HEK293 (cell line): ENCODE data around the gene PALB2.
A peak's percentile ranks its signal among the peaks of the same experiment; 100 is the strongest.

ENCODE experiments used
- CTCF ChIA-PET: fragments of 350-600 bp; formaldehyde crosslinking; extraction: SDS; loops from one replicate; lab custom pipeline; 2021; ENCODE audit warnings: antibody characterized with exemption; lab: Yijun Ruan, JAX
- POLR2A ChIA-PET: fragments of 300-600 bp; formaldehyde crosslinking; extraction: SDS; loops from one replicate; lab custom pipeline; 2020; ENCODE audit warnings: antibody characterized with exemption, inconsistent platforms; lab: Yijun Ruan, JAX
- H3K27ac ChIP-seq: fragments of 200-500 bp; sonication (Bioruptor generic); 2 replicates; pipeline ENCODE4 v1.5.1; 2014; ENCODE audit warnings: low read depth, low read length, control low read depth, inconsistent platforms; ENCODE audit errors: extremely low read depth
- H3K36me3 ChIP-seq, 2 experiments: fragments of 200-500 bp in 1 of 2; sonication (Bioruptor generic) in 1 of 2; 1 replicate in 1 of 2; 2 replicates in 1 of 2; pipeline ENCODE4 v1.5.1; 2014 to 2017; ENCODE audit warnings: inconsistent platforms in 2 of 2, low read length in 2 of 2; ENCODE audit not compliant: control insufficient read depth in 2 of 2, insufficient read depth in 1 of 2
- H3K4me1 ChIP-seq: fragments of 200-500 bp; sonication (Bioruptor generic); 2 replicates; pipeline ENCODE4 v1.5.1; 2014; ENCODE audit warnings: mild to moderate bottlenecking, low read length, inconsistent platforms; ENCODE audit not compliant: control insufficient read depth, insufficient read depth
- H3K4me3 ChIP-seq: 2 replicates; pipeline ENCODE4 v1.5.1; 2011; ENCODE audit warnings: low read depth, mild to moderate bottlenecking, control low read depth, low read length, moderate library complexity
- H3K9me3 ChIP-seq: fragments of 200-500 bp; sonication (Bioruptor generic); 2 replicates; pipeline ENCODE4 v1.5.1; 2014; ENCODE audit warnings: low read depth, low read length, inconsistent platforms; ENCODE audit not compliant: control insufficient read depth, insufficient read depth
- BCL11A ChIP-seq: fragments of 450-650 bp; formaldehyde crosslinking; IDR thresholded peaks from 2 replicates; pipeline ENCODE4 v1.5.1; 2016; ENCODE audit warnings: low read depth, missing biosample characterization, missing genetic modification characterization
- EGR2 ChIP-seq: fragments of 450-650 bp; formaldehyde crosslinking; IDR thresholded peaks from 2 replicates; pipeline ENCODE4 v1.5.1; 2016; ENCODE audit warnings: low read depth, missing biosample characterization, missing genetic modification characterization
- HOXC10 ChIP-seq: sonication (generic); formaldehyde crosslinking; IDR thresholded peaks from 2 replicates; pipeline ENCODE4 v1.8.1; 2023; ENCODE audit warnings: mild to moderate bottlenecking, missing genetic modification reagents
- KLF7 ChIP-seq: fragments of 450-650 bp; formaldehyde crosslinking; IDR thresholded peaks from 2 replicates; pipeline ENCODE4 v1.5.1; 2016; ENCODE audit warnings: missing biosample characterization, missing genetic modification characterization, borderline replicate concordance
- KLF8 ChIP-seq: fragments of 450-650 bp; formaldehyde crosslinking; IDR thresholded peaks from 2 replicates; pipeline ENCODE4 v1.5.1; 2016; ENCODE audit warnings: missing biosample characterization, missing genetic modification characterization
- MZF1 ChIP-seq: fragments of 450-650 bp; formaldehyde crosslinking; IDR thresholded peaks from 2 replicates; pipeline ENCODE4 v1.5.1; 2017; ENCODE audit warnings: missing biosample characterization, missing genetic modification characterization, borderline replicate concordance
- SCRT2 ChIP-seq: fragments of 450-650 bp; formaldehyde crosslinking; IDR thresholded peaks from 2 replicates; pipeline ENCODE4 v1.5.1; 2016; ENCODE audit warnings: missing biosample characterization, missing genetic modification characterization
- YY2 ChIP-seq: fragments of 450-650 bp; formaldehyde crosslinking; IDR thresholded peaks from 2 replicates; pipeline ENCODE4 v1.5.1; 2016; ENCODE audit warnings: missing biosample characterization, missing genetic modification characterization
- ZBTB21 ChIP-seq: fragments of 450-650 bp; formaldehyde crosslinking; IDR thresholded peaks from 2 replicates; pipeline ENCODE4 v1.5.1; 2017; ENCODE audit warnings: missing biosample characterization, missing genetic modification characterization
- ZIC2 ChIP-seq: fragments of 450-650 bp; formaldehyde crosslinking; IDR thresholded peaks from 2 replicates; pipeline ENCODE4 v1.5.1; 2016; ENCODE audit warnings: missing biosample characterization, missing genetic modification characterization
- ZNF133 ChIP-seq: fragments of 450-650 bp; formaldehyde crosslinking; IDR thresholded peaks from 2 replicates; pipeline ENCODE4 v1.5.1; 2016; ENCODE audit warnings: missing biosample characterization, missing genetic modification characterization
- ZNF169 ChIP-seq: fragments of 450-650 bp; formaldehyde crosslinking; IDR thresholded peaks from 2 replicates; pipeline ENCODE4 v1.5.1; 2016; ENCODE audit warnings: missing biosample characterization, missing genetic modification characterization
- ZNF239 ChIP-seq: fragments of 450-650 bp; formaldehyde crosslinking; IDR thresholded peaks from 2 replicates; pipeline ENCODE4 v1.5.1; 2016; ENCODE audit warnings: missing biosample characterization, missing genetic modification characterization
- ZNF248 ChIP-seq: fragments of 450-650 bp; formaldehyde crosslinking; IDR thresholded peaks from 2 replicates; pipeline ENCODE4 v1.5.1; 2017; ENCODE audit warnings: missing biosample characterization, missing genetic modification characterization
- ZNF280C ChIP-seq: fragments of 450-650 bp; formaldehyde crosslinking; IDR thresholded peaks from 2 replicates; pipeline ENCODE4 v1.5.1; 2016; ENCODE audit warnings: missing biosample characterization, missing genetic modification characterization
- ZNF335 ChIP-seq: fragments of 450-650 bp; formaldehyde crosslinking; conservative IDR thresholded peaks from 2 replicates; pipeline ENCODE4 v1.5.1; 2016; ENCODE audit warnings: missing biosample characterization, missing genetic modification characterization
- ZNF362 ChIP-seq: fragments of 450-650 bp; formaldehyde crosslinking; IDR thresholded peaks from 2 replicates; pipeline ENCODE4 v1.5.1; 2016; ENCODE audit warnings: missing biosample characterization, missing genetic modification characterization
- ZNF394 ChIP-seq: fragments of 450-650 bp; formaldehyde crosslinking; IDR thresholded peaks from 2 replicates; pipeline ENCODE4 v1.5.1; 2016; ENCODE audit warnings: missing biosample characterization, missing genetic modification characterization, mild to moderate bottlenecking, moderate library complexity, borderline replicate concordance
- ZNF426 ChIP-seq: fragments of 450-650 bp; formaldehyde crosslinking; IDR thresholded peaks from 2 replicates; pipeline ENCODE4 v1.5.1; 2017; ENCODE audit warnings: missing biosample characterization, missing genetic modification characterization, mild to moderate bottlenecking, inconsistent platforms, moderate library complexity
- ZNF549 ChIP-seq: fragments of 450-650 bp; IDR thresholded peaks from 2 replicates; pipeline ENCODE4 v1.5.1; 2018; ENCODE audit warnings: missing biosample characterization, missing genetic modification characterization, mild to moderate bottlenecking, inconsistent platforms, moderate library complexity
- ZNF596 ChIP-seq: fragments of 450-650 bp; IDR thresholded peaks from 2 replicates; pipeline ENCODE4 v1.5.0; 2018; ENCODE audit warnings: missing biosample characterization, mild to moderate bottlenecking, missing genetic modification characterization, moderate library complexity
- ZNF624 ChIP-seq: fragments of 450-650 bp; formaldehyde crosslinking; IDR thresholded peaks from 2 replicates; pipeline ENCODE4 v1.5.1; 2017; ENCODE audit warnings: missing biosample characterization, missing genetic modification characterization
- ZNF629 ChIP-seq: fragments of 450-650 bp; formaldehyde crosslinking; IDR thresholded peaks from 2 replicates; pipeline ENCODE4 v1.5.1; 2017; ENCODE audit warnings: missing biosample characterization, missing genetic modification characterization
- ZNF645 ChIP-seq: fragments of 450-650 bp; formaldehyde crosslinking; IDR thresholded peaks from 2 replicates; pipeline ENCODE4; 2016; ENCODE audit warnings: missing biosample characterization, missing genetic modification characterization
- ZNF701 ChIP-seq: fragments of 450-650 bp; formaldehyde crosslinking; IDR thresholded peaks from 2 replicates; pipeline ENCODE4 v1.5.1; 2016; ENCODE audit warnings: missing biosample characterization, missing genetic modification characterization
- ZNF830 ChIP-seq: fragments of 450-650 bp; IDR thresholded peaks from 2 replicates; pipeline ENCODE4 v1.5.0; 2018; ENCODE audit warnings: missing biosample characterization, missing genetic modification characterization, low read depth, mild to moderate bottlenecking, moderate library complexity
- ZSCAN16 ChIP-seq: fragments of 450-650 bp; formaldehyde crosslinking; IDR thresholded peaks from 2 replicates; pipeline ENCODE4 v1.5.1; 2016; ENCODE audit warnings: missing biosample characterization, missing genetic modification characterization
- TF ChIP-seq, protein P1 (sequence below): fragments of 450-650 bp; formaldehyde crosslinking; IDR thresholded peaks from 2 replicates; pipeline ENCODE4 v1.5.1; 2017; ENCODE audit warnings: missing biosample characterization, missing genetic modification characterization
- TF ChIP-seq, protein P2 (sequence below): fragments of 450-650 bp; formaldehyde crosslinking; IDR thresholded peaks from 2 replicates; pipeline ENCODE4 v1.5.1; 2017; ENCODE audit warnings: missing biosample characterization, missing genetic modification characterization

The PALB2 gene

DNA sequence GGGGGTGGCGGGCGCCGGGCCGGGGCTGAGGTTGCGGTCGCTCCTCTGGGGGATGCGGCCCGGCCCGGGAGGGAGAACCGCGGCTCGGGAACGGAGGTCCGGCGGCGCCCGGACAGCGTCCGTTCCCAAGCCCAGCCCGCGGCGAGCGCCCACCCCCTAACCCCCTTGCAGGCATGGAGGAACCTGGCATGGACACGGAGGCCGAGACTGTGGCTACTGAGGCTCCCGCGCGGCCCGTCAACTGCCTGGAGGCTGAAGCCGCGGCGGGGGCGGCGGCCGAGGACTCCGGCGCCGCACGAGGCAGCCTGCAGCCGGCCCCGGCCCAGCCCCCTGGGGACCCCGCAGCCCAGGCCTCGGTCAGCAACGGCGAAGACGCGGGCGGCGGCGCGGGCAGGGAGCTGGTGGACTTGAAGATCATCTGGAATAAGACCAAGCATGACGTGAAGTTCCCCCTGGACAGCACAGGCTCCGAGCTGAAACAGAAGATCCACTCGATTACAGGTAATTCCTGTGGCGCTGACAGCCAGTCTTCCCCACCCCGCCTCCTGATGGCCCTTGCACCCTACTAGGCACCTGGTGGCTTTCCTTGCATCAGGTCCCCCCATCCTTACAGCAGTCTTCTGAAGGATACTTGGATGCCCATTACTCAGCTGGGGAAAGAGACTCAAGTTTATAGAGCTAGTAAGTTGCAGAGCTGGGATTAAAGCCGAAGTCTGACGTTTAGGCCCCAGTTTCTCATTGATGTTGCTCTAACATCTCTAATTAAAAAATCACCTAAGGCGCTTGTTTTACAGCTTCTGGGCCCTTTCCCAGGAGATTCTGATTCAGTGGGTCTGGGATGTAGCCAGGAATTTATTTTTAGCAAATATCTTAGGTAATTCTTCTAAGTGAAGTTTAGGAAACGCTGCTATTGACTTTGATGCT lies 83.1 kb downstream of the PALB2 start (continued):
- TF ChIP-seq EGR2 (tag by site-specific recombination) (no peak), ZNF629 (tag by site-specific recombination) (no peak), ZNF701 (tag by site-specific recombination) (no peak), ZNF549 (0 out of 2 replicates have a peak, but pooled peaks have one; percentile 9), ZNF335 (tag by site-specific recombination) (peak; percentile 77), ZNF596 (tag by site-specific recombination) (0 out of 2 replicates have a peak, but pooled peaks have one; percentile 8), ZNF133 (tag by site-specific recombination) (no peak), KLF7 (tag by site-specific recombination) (no peak), SCRT2 (no peak), YY2 (0 out of 2 replicates have a peak, but pooled peaks have one; percentile 11), ZNF280C (tag by site-specific recombination) (no peak), HOXC10 (0 out of 2 replicates have a peak, but pooled peaks have one; percentile 40), ZNF248 (tag by site-specific recombination) (no peak), ZIC2 (tag by site-specific recombination) (peak; percentile 37; the same call in 1 of the 2 replicates), ZNF394 (tag by site-specific recombination) (no peak)
- TF ChIP-seq, protein P1, sequence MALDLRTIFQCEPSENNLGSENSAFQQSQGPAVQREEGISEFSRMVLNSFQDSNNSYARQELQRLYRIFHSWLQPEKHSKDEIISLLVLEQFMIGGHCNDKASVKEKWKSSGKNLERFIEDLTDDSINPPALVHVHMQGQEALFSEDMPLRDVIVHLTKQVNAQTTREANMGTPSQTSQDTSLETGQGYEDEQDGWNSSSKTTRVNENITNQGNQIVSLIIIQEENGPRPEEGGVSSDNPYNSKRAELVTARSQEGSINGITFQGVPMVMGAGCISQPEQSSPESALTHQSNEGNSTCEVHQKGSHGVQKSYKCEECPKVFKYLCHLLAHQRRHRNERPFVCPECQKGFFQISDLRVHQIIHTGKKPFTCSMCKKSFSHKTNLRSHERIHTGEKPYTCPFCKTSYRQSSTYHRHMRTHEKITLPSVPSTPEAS (tag by site-specific recombination), result no peak
- TF ChIP-seq, protein P2, sequence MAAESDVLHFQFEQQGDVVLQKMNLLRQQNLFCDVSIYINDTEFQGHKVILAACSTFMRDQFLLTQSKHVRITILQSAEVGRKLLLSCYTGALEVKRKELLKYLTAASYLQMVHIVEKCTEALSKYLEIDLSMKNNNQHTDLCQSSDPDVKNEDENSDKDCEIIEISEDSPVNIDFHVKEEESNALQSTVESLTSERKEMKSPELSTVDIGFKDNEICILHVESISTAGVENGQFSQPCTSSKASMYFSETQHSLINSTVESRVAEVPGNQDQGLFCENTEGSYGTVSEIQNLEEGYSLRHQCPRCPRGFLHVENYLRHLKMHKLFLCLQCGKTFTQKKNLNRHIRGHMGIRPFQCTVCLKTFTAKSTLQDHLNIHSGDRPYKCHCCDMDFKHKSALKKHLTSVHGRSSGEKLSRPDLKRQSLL, result peak; percentile 36; the same call in 1 of the 2 replicates

GRCh38 chr16:23556881-23557778 lies 84.0 kb downstream of the PALB2 start, which contains the start of the genes EARS2 and UBFD1:
Gene EARS2 (minus strand): TSS chr16:23557350. CDS start chr16:23557343, 7 bp downstream.
Gene UBFD1 (plus strand): TSS chr16:23557727. CDS start chr16:23557743, 16 bp downstream.
- H3K36me3 ChIP-seq, result peaks cover 12 to 43% of the 10 kb centered on the region in 2 experiments
- H3K27ac ChIP-seq, result peak within 1 kb of the TSS; percentile 60; the same call in 1 of the 2 replicates
- ChIA-PET POLR2A (interaction anchor here (0.9 to 1.6 kb wide), 11 partner anchors 13 to 171 kb away, joined by 3 to 8 read pairs (median 4); partner anchors contain the start of gene GGA2), CTCF (interaction anchor here (0.6 to 1.0 kb wide), 14 partner anchors 11 to 974 kb away, joined by 3 to 11 read pairs (median 3); partner anchors contain the start of gene NDUFAB1)
- peak within 1 kb of the TSS; percentile 87 for H3K4me3 ChIP-seq
- H3K4me1 ChIP-seq, result no peaks in the 10 kb centered on the region
- no peaks in the 10 kb centered on the region for H3K9me3 ChIP-seq
- peak; percentile 54 for TF ChIP-seq KLF8
- TF ChIP-seq ZNF830 (tag by site-specific recombination), result no peak
- no peak for TF ChIP-seq ZNF645
- TF ChIP-seq ZSCAN16 (tag by site-specific recombination), result no peak
- TF ChIP-seq ZNF624 (tag by site-specific recombination), result no peak
- no peak for TF ChIP-seq ZNF169 (tag by site-specific recombination)
- no peak for TF ChIP-seq ZNF362 (tag by site-specific recombination)
- TF ChIP-seq MZF1 (tag by site-specific recombination), result no peak
- TF ChIP-seq ZBTB21, result peak; percentile 70
- no peak for TF ChIP-seq ZNF426 (tag by site-specific recombination)
- no peak for TF ChIP-seq ZNF239
- TF ChIP-seq BCL11A, result peak; percentile 97
